ENCODE data around the gene MMP15. TPM values are rescaled to one million over a fixed set of nuclear protein-coding genes. Genes with fewer than 3 reads are reported as not detected.

MMP15 gene
- polyA plus RNA-seq, 1 of the 3 experiments (the other 2 are of a cell fraction): 3.1 TPM

GRCh38 chr16:57993897-57994296 is 31.7 kb upstream of the MMP15 start:
- Histone ChIP-seq H3K36me3 (replicated peaks in 1 of 2; ENCODE audit: control insufficient read depth in 1 of 2, insufficient read depth in 2 of 2, low read length in 1 of 2) (peaks cover 0 to 35% of the 10 kb centered on the region in 2 experiments), H3K79me2 (ENCODE audit: insufficient read depth) (peaks cover 8% of the 10 kb centered on the region; the same call in 1 of the 2 replicates), H3K9ac (no peak overlapping the region), H3K4me2 (no peak overlapping the region), H3K27me3 (ENCODE audit: insufficient read depth) (no peaks in the 10 kb centered on the region), H3K9me3 (no peaks in the 10 kb centered on the region), H3K4me3 (ENCODE audit: low read depth in 2 of 2, low read length in 1 of 2) (no peak overlapping the region), H4K20me1 (ENCODE audit: insufficient read depth) (0 out of 2 replicates have a peak, but pooled peaks cover 3% of the 10 kb centered on the region), H3K4me1 (ENCODE audit: control insufficient read depth in 1 of 2, insufficient read depth in 2 of 2, low read depth in 1 of 2, low read length in 1 of 2) (peaks cover 0 to 4% of the 10 kb centered on the region in 2 experiments; a peak in 1 of 4 replicates), H3K27ac (ENCODE audit: low read depth in 2 of 2, low read length in 1 of 2) (no peak overlapping the region), H3F3A (replicated peaks; ENCODE audit: insufficient read depth) (no peaks in the 10 kb centered on the region), H2AFZ (ENCODE audit: low read depth) (no peak overlapping the region), H3K9me2 (no peaks in the 10 kb centered on the region)
- TF ChIP-seq EZH2phosphoT487 (IDR thresholded peaks at IDR 0.05; ENCODE audit: borderline replicate concordance, low read depth) (no peak), GATA2 (CRISPR knock-in tag; IDR thresholded peaks at IDR 0.05) (no peak), FOXM1 (IDR thresholded peaks at IDR 0.05; ENCODE audit: low read depth) (no peak), NRF1 (IDR thresholded peaks at IDR 0.05; ENCODE audit: low read depth, low read length) (no peak)
- ChIA-PET CTCF (interaction anchor here (1.0 to 1.6 kb wide), 2 partner anchors 93 to 237 kb away, joined by 4 read pairs; no protein-coding TSS in a partner anchor), POLR2A (no interaction called here)
- 97% methylated on average over 4 of the region's 5 CpGs for WGBS (ENCODE audit: low lambda C conversion rate)
- DNase-seq: no peak

- Histone ChIP-seq H3K36me3 (replicated peaks in 1 of 2; ENCODE audit: control insufficient read depth in 1 of 2, insufficient read depth in 2 of 2, low read length in 1 of 2) (peaks cover 0 to 35% of the 10 kb centered on the region in 2 experiments), H2AFZ (ENCODE audit: low read depth) (no peak overlapping the region), H3K4me2 (no peak overlapping the region), H3K27ac (ENCODE audit: low read depth in 2 of 2, low read length in 1 of 2) (no peak overlapping the region), H4K20me1 (ENCODE audit: insufficient read depth) (0 out of 2 replicates have a peak, but pooled peaks cover 6% of the 10 kb centered on the region), H3K9me2 (no peaks in the 10 kb centered on the region), H3K4me1 (ENCODE audit: control insufficient read depth in 1 of 2, insufficient read depth in 2 of 2, low read depth in 1 of 2, low read length in 1 of 2) (peaks cover 0 to 6% of the 10 kb centered on the region in 2 experiments; a peak in 1 of 4 replicates), H3K79me2 (ENCODE audit: insufficient read depth) (peaks cover 13% of the 10 kb centered on the region), H3K9ac (no peak overlapping the region), H3K9me3 (no peaks in the 10 kb centered on the region), H3K27me3 (ENCODE audit: insufficient read depth) (no peaks in the 10 kb centered on the region), H3F3A (replicated peaks; ENCODE audit: insufficient read depth) (no peaks in the 10 kb centered on the region), H3K4me3 (ENCODE audit: low read depth in 2 of 2, low read length in 1 of 2) (no peak overlapping the region)
- TF ChIP-seq USF1 (IDR thresholded peaks at IDR 0.05; ENCODE audit: borderline replicate concordance, low read depth) (no peak), FOXM1 (IDR thresholded peaks at IDR 0.05; ENCODE audit: low read depth) (no peak), REST (IDR thresholded peaks at IDR 0.05; ENCODE audit: low read depth, low read length) (no peak), POLR2AphosphoS5 (IDR thresholded peaks at IDR 0.05; ENCODE audit: low read depth, low read length) (no peak), YY1 (IDR thresholded peaks at IDR 0.05; ENCODE audit: low read depth) (no peak), RXRA (IDR thresholded peaks at IDR 0.05; ENCODE audit: borderline replicate concordance, low read depth) (no peak), GATA2 (CRISPR knock-in tag; IDR thresholded peaks at IDR 0.05) (no peak), EZH2phosphoT487 (IDR thresholded peaks at IDR 0.05; ENCODE audit: borderline replicate concordance, low read depth) (no peak), SMC3 (IDR thresholded peaks at IDR 0.05; ENCODE audit: low read depth, low read length) (no peak), MEF2A (IDR thresholded peaks at IDR 0.05; ENCODE audit: borderline replicate concordance, low read depth) (no peak), NRF1 (IDR thresholded peaks at IDR 0.05; ENCODE audit: low read depth, low read length) (no peak), RAD21 (IDR thresholded peaks at IDR 0.05; ENCODE audit: low read length) (no peak), TEAD4 (IDR thresholded peaks at IDR 0.05; ENCODE audit: borderline replicate concordance, insufficient read depth) (no peak), RFX5 (IDR thresholded peaks at IDR 0.05; ENCODE audit: low read length) (no peak)
- TF ChIP-seq, protein P1, sequence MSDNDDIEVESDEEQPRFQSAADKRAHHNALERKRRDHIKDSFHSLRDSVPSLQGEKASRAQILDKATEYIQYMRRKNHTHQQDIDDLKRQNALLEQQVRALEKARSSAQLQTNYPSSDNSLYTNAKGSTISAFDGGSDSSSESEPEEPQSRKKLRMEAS (IDR thresholded peaks at IDR 0.05; ENCODE audit: low read depth): no peak
- TF ChIP-seq, protein P2, sequence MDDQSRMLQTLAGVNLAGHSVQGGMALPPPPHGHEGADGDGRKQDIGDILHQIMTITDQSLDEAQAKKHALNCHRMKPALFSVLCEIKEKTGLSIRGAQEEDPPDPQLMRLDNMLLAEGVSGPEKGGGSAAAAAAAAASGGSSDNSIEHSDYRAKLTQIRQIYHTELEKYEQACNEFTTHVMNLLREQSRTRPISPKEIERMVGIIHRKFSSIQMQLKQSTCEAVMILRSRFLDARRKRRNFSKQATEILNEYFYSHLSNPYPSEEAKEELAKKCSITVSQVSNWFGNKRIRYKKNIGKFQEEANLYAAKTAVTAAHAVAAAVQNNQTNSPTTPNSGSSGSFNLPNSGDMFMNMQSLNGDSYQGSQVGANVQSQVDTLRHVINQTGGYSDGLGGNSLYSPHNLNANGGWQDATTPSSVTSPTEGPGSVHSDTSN (IDR thresholded peaks at IDR 0.05): no peak
- no peak for DNase-seq
- ChIA-PET POLR2A (no interaction called here), CTCF (interaction anchor here (1.0 kb wide), 1 partner anchor 237 kb away, joined by 4 read pairs; no protein-coding TSS in a partner anchor)
- WGBS (ENCODE audit: low lambda C conversion rate): 82% methylated on average over 4 of the region's 4 CpGs
These were observed 31.2 kb upstream of the MMP15 start for GRCh38 chr16:57994361-57994760.
